HepG2 (cell line): ENCODE results near the gene NPPB. TPM values are rescaled to one million over a fixed set of nuclear protein-coding genes. Genes with fewer than 3 reads are reported as not detected.

Experiments used
- CCDC6 ChIP-seq: sonication (generic); formaldehyde crosslinking; IDR thresholded peaks from 2 replicates; pipeline ENCODE4 v1.8.1; 2022; ENCODE audit warnings: mild to moderate bottlenecking, missing genetic modification reagents, moderate library complexity
- KDM3A ChIP-seq: IDR thresholded peaks from 2 replicates; pipeline ENCODE4 v1.6.1; 2018; ENCODE audit warnings: low read depth, missing compliant biosample characterization
- KDM5A ChIP-seq: fragments of 200-600 bp; sonication (generic); IDR thresholded peaks from 2 replicates; pipeline ENCODE4 v1.7.0; 2018; ENCODE audit warnings: antibody characterized with exemption, mild to moderate bottlenecking, low read length, borderline replicate concordance
- POLR2AphosphoS5 ChIP-seq: IDR thresholded peaks from 2 replicates; pipeline ENCODE4 v1.6.1; 2012; ENCODE audit warnings: low read depth, low read length
- ZNF101 ChIP-seq: sonication (generic); formaldehyde crosslinking; IDR thresholded peaks from 2 replicates; pipeline ENCODE4 v1.4.0; 2020; ENCODE audit warnings: mild to moderate bottlenecking, low read depth, missing genetic modification reagents, borderline replicate concordance
- ZNF333 ChIP-seq: sonication (generic); formaldehyde crosslinking; IDR thresholded peaks from 2 replicates; pipeline ENCODE4 v1.4.0; 2020; ENCODE audit warnings: mild to moderate bottlenecking, missing genetic modification reagents, borderline replicate concordance
- ZNF550 ChIP-seq: sonication (generic); formaldehyde crosslinking; IDR thresholded peaks from 2 replicates; pipeline ENCODE4 v1.4.0; 2020; ENCODE audit warnings: mild to moderate bottlenecking, missing genetic modification reagents, borderline replicate concordance
- ZNF589 ChIP-seq: sonication (generic); formaldehyde crosslinking; conservative IDR thresholded peaks from 2 replicates; pipeline ENCODE4 v1.8.0; 2022; ENCODE audit warnings: mild to moderate bottlenecking, moderate library complexity, missing genetic modification reagents
- ZNF670 ChIP-seq: sonication (generic); formaldehyde crosslinking; IDR thresholded peaks from 2 replicates; pipeline ENCODE4 v1.8.0; 2022; ENCODE audit warnings: mild to moderate bottlenecking, missing genetic modification reagents, borderline replicate concordance
- polyA plus RNA-seq, 8 experiments: library from polyadenylated mRNA; depleted of rRNA in 3 of 8; stranded (reverse) in 7 of 8; unstranded in 1 of 8; fragments of >200 nt; fragmentation: Illumina TruSeq in 4 of 8; extraction: Trizol in 4 of 8; gene quantifications; 2 replicates each; pipeline versions ENCODE4 v1.2.1 to v1.2.3, GENCODE V29; 2011 to 2016; ENCODE audit warnings: low read depth in 4 of 8, missing spikeins in 1 of 8, mixed read lengths in 1 of 8; ENCODE audit not compliant: insufficient read depth in 1 of 8
- total RNA-seq, 5 experiments: library from RNA; depleted of rRNA; stranded (reverse); fragments of >200 nt; fragmentation: Illumina TruSeq; extraction: Trizol; gene quantifications; 2 replicates each; pipeline ENCODE4 v1.2.3, GENCODE V29; 2016; ENCODE audit warnings: low read depth in 1 of 5
- TF ChIP-seq, protein P1 (sequence below): sonication (generic); formaldehyde crosslinking; IDR thresholded peaks from 2 replicates; pipeline ENCODE4 v1.4.0; 2020; ENCODE audit warnings: missing genetic modification reagents
- TF ChIP-seq, protein P2 (sequence below): sonication (generic); formaldehyde crosslinking; IDR thresholded peaks from 2 replicates; pipeline ENCODE4 v1.5.0; 2020; ENCODE audit warnings: mild to moderate bottlenecking, missing genetic modification reagents, borderline replicate concordance
- TF ChIP-seq, protein P3 (sequence below): IDR thresholded peaks from 2 replicates; pipeline ENCODE4 v1.6.1; 2012; ENCODE audit warnings: inconsistent platforms
- TF ChIP-seq, protein P4 (sequence below): sonication (generic); formaldehyde crosslinking; IDR thresholded peaks from 2 replicates; pipeline ENCODE4 v1.9.0; 2021; ENCODE audit warnings: missing genetic modification reagents, mild to moderate bottlenecking, borderline replicate concordance
- TF ChIP-seq, protein P5 (sequence below): sonication (generic); formaldehyde crosslinking; IDR thresholded peaks from 2 replicates; pipeline ENCODE4 v1.4.0; 2020; ENCODE audit warnings: missing genetic modification reagents
- TF ChIP-seq, protein P6 (sequence below): sonication (generic); formaldehyde crosslinking; IDR thresholded peaks from 2 replicates; pipeline ENCODE4 v1.8.1; 2023; ENCODE audit warnings: mild to moderate bottlenecking, missing genetic modification reagents

The NPPB gene
- total and polyA plus RNA-seq, 2 of the 13 experiments (the other 11 are each of a cell fraction or from before 2014, with no cell fraction given): 1.9 TPM; not detected in 1

DNA sequence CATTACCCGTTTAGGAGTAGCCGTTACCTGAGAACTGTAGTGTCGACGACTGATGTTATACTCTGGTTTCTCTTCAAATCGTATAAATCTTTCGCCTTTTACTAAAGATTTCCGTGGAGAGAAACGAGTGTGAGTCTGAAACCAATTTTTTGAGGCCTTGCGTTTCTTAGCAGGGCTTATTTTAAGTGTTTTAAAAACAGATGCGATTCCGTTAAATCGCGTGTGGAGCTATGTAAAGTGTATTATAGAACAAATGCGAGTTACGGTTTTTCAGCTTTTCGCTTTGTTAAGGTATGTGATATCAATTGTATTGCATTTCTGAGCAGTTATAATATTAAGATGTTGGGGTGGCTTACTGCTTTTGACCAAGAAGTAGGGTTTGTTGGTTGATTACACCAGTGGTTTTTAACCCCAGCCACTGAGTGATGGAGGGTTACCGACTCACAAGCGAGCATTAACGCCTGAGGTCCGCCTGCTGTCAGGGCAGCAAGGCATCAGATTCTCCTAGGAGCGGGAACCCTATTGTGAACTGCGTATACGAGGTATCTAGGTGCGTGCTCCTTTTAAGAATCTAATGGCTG lies 49.4 kb upstream of the NPPB start (continued):
- TF ChIP-seq, protein P1, sequence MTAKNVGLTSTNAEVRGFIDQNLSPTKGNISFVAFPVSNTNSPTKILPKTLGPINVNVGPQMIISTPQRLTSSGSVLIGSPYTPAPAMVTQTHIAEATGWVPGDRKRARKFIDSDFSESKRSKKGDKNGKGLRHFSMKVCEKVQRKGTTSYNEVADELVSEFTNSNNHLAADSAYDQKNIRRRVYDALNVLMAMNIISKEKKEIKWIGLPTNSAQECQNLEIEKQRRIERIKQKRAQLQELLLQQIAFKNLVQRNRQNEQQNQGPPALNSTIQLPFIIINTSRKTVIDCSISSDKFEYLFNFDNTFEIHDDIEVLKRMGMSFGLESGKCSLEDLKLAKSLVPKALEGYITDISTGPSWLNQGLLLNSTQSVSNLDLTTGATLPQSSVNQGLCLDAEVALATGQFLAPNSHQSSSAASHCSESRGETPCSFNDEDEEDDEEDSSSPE (CRISPR knock-in tag): peak; percentile 70
- TF ChIP-seq, protein P2, sequence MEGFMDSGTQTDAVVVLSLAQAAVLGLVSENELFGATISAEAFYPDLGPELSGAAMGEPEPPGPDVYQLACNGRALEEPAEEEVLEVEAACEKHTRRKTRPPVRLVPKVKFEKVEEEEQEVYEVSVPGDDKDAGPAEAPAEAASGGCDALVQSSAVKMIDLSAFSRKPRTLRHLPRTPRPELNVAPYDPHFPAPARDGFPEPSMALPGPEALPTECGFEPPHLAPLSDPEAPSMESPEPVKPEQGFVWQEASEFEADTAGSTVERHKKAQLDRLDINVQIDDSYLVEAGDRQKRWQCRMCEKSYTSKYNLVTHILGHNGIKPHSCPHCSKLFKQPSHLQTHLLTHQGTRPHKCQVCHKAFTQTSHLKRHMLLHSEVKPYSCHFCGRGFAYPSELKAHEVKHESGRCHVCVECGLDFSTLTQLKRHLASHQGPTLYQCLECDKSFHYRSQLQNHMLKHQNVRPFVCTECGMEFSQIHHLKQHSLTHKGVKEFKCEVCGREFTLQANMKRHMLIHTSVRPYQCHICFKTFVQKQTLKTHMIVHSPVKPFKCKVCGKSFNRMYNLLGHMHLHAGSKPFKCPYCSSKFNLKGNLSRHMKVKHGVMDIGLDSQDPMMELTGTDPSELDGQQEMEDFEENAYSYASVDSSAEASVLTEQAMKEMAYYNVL (CRISPR knock-in tag): no peak; the same call in 1 of the 2 replicates
- peak; percentile 20; the same call in 1 of the 2 replicates for TF ChIP-seq KDM5A
- TF ChIP-seq ZNF550 (CRISPR knock-in tag): no peak
- TF ChIP-seq, protein P3, sequence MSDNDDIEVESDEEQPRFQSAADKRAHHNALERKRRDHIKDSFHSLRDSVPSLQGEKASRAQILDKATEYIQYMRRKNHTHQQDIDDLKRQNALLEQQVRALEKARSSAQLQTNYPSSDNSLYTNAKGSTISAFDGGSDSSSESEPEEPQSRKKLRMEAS: peak; percentile 40; the same call in 1 of the 2 replicates
- TF ChIP-seq, protein P4, sequence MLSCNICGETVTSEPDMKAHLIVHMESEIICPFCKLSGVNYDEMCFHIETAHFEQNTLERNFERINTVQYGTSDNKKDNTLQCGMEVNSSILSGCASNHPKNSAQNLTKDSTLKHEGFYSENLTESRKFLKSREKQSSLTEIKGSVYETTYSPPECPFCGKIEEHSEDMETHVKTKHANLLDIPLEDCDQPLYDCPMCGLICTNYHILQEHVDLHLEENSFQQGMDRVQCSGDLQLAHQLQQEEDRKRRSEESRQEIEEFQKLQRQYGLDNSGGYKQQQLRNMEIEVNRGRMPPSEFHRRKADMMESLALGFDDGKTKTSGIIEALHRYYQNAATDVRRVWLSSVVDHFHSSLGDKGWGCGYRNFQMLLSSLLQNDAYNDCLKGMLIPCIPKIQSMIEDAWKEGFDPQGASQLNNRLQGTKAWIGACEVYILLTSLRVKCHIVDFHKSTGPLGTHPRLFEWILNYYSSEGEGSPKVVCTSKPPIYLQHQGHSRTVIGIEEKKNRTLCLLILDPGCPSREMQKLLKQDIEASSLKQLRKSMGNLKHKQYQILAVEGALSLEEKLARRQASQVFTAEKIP (CRISPR knock-in tag): no peak
- TF ChIP-seq, protein P5, sequence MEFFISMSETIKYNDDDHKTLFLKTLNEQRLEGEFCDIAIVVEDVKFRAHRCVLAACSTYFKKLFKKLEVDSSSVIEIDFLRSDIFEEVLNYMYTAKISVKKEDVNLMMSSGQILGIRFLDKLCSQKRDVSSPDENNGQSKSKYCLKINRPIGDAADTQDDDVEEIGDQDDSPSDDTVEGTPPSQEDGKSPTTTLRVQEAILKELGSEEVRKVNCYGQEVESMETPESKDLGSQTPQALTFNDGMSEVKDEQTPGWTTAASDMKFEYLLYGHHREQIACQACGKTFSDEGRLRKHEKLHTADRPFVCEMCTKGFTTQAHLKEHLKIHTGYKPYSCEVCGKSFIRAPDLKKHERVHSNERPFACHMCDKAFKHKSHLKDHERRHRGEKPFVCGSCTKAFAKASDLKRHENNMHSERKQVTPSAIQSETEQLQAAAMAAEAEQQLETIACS (CRISPR knock-in tag): no peak
- no peak; the same call in 1 of the 2 replicates for TF ChIP-seq ZNF589 (CRISPR knock-in tag)
- no peak; the same call in 1 of the 2 replicates for TF ChIP-seq ZNF333 (CRISPR knock-in tag)
- TF ChIP-seq, protein P6, sequence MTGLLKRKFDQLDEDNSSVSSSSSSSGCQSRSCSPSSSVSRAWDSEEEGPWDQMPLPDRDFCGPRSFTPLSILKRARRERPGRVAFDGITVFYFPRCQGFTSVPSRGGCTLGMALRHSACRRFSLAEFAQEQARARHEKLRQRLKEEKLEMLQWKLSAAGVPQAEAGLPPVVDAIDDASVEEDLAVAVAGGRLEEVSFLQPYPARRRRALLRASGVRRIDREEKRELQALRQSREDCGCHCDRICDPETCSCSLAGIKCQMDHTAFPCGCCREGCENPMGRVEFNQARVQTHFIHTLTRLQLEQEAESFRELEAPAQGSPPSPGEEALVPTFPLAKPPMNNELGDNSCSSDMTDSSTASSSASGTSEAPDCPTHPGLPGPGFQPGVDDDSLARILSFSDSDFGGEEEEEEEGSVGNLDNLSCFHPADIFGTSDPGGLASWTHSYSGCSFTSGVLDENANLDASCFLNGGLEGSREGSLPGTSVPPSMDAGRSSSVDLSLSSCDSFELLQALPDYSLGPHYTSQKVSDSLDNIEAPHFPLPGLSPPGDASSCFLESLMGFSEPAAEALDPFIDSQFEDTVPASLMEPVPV: no peak; the same call in 1 of the 2 replicates
- peak; percentile 87; the same call in 1 of the 2 replicates for TF ChIP-seq CCDC6 (CRISPR knock-in tag)
- TF ChIP-seq POLR2AphosphoS5: peak; percentile 100
- TF ChIP-seq ZNF101 (CRISPR knock-in tag): peak; percentile 64; the same call in 1 of the 2 replicates
- TF ChIP-seq KDM3A (CRISPR knock-in tag): peak; percentile 73; the same call in 1 of the 2 replicates
- TF ChIP-seq ZNF670 (CRISPR knock-in tag): peak; percentile 40; the same call in 1 of the 2 replicates
